Astrocyte of the spinal cord (primary cell): Measurements from ENCODE around the gene RIPK1.
"Not testable (repeated sequence)": the region's sequence is repeated elsewhere in the genome, so short reads cannot be mapped to it uniquely, and the experiment has no call there.

Source experiments
- DNase-seq: peaks from one replicate; pipeline ENCODE4 v3.0.0; 2011; ENCODE audit warnings: low read depth, low spot score
- H3K4me3 ChIP-seq: 2 replicates; pipeline ENCODE4 v1.5.1; 2011; ENCODE audit warnings: low read depth, mild to moderate bottlenecking, low read length, moderate library complexity
- CTCF ChIP-seq: IDR thresholded peaks from 2 replicates; pipeline ENCODE4 v1.5.1; 2012; ENCODE audit warnings: low read depth, mild to moderate bottlenecking, low read length, inconsistent platforms
- in situ Hi-C: cut with HindIII; loops from 2 replicates; pipeline ENCODE4 v1.10.0; 2017; ENCODE audit warnings: low sequenced_read_pairs

RIPK1 gene

GRCh38 chr6:3045777-3046176, 22.5 kb upstream of the RIPK1 start:
- in situ Hi-C loops: no loop called here

GRCh38 chr6:3046295-3046694, 22.0 kb upstream of the RIPK1 start:
- in situ Hi-C loops: no loop called here
- DNase-seq: no peak

More at GRCh38 chr6:3045777-3046176, 22.5 kb upstream of the RIPK1 start:
- H3K4me3 ChIP-seq: no peak overlapping the region
- DNase-seq: no peak
- TF ChIP-seq CTCF: no peak

GRCh38 chr6:3048009-3048408, 20.3 kb upstream of the RIPK1 start:
- in situ Hi-C loops, H3K4me3 ChIP-seq, DNase-seq: not testable (repeated sequence)

More at GRCh38 chr6:3046295-3046694, 22.0 kb upstream of the RIPK1 start:
- TF ChIP-seq CTCF: no peak
- H3K4me3 ChIP-seq: no peak overlapping the region

GRCh38 chr6:3052481-3053230, 15.6 kb upstream of the RIPK1 start:
- no peak for DNase-seq
- no peak for TF ChIP-seq CTCF
- in situ Hi-C loops: no loop called here
- no peak overlapping the region for H3K4me3 ChIP-seq

GRCh38 chr6:3053231-3053508, 15.1 kb upstream of the RIPK1 start:
- DNase-seq: no peak
- no peak for TF ChIP-seq CTCF
- in situ Hi-C loops: no loop called here
- peak overlapping the region; percentile 38 for H3K4me3 ChIP-seq

- DNase-seq: peak; percentile 13
- peak overlapping the region; percentile 38 for H3K4me3 ChIP-seq
- in situ Hi-C loops: not testable (repeated sequence)
Observed at GRCh38 chr6:3054229-3055157, 13.8 kb upstream of the RIPK1 start.

GRCh38 chr6:3055158-3055499, 13.2 kb upstream of the RIPK1 start:
- H3K4me3 ChIP-seq, in situ Hi-C loops, DNase-seq: not testable (repeated sequence)

DNA sequence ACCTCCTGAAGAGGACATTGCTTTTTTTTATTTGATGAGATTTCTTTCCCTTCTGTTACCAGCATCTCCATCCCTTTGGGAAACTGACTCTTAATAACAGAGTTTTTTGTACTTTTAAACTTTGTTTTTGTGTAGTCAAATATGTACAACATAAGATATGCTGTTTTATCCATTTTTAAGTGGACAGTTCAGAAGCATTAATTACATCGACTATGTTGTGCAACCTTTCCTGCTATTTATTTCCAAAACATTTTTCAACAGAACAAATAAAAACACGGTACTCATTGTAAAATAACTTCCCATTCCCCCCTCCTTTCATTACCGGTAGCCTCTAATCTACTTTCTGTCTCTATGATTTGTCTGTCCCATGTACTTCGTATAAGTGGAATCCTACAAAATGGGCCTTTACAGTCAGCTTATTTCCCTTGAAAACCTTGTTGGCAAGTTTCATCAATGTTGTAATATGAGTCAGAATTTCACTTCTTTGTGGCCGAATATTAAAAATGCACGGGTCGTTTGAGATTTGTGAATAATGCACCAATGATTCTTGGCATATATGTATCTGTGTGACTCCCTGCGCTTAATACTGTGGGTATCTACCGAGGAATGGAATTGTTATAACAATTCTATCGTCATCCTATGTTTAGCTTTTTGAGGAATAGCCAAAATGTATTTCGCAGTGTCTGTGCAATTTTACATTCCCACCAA, 11.1 kb upstream of the RIPK1 start:
- in situ Hi-C loops: no loop called here
- no peak for DNase-seq
- H3K4me3 ChIP-seq: no peak overlapping the region
- no peak for TF ChIP-seq CTCF
